HG02884 (cell line): Measurements from ENCODE around the gene TMCC1.
"Not testable (repeated sequence)": the region's sequence is repeated elsewhere in the genome, so short reads cannot be mapped to it uniquely, and the experiment has no call there.

ENCODE experiments used
- ATAC-seq: cut with Tn5 transposase; IDR thresholded peaks from one replicate; pipeline ENCODE4 v1.9.1; 2021; ENCODE audit warnings: mild to moderate bottlenecking, moderate library complexity; ENCODE audit not compliant: unreplicated experiment

TMCC1 gene

DNA sequence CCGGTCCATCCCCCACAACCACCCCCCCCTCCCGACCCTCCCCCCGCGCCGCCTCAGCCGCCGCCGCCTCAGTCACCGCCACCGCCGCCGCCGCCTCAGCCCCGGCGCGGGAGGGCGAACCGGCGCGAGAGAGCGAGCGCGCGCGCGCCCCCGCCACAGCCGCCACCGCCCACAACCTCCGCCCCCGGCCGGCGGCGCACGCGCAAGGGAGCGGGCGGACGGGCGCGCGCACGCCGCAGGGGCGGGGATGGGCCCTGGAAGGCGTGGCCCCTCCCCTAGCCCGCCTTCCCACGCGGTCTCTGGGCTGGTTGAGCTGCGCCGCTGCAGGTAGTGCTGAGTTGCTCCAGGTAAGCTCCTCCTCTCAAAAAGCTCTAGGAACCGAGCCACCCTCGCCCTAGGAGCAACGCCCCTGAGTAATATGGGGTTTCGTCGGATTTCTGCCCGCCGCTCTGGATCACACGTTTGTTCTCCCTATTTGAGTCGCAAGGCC, at the start of gene TMCC1:
Gene TMCC1, minus strand, starts transcription at position 131 of the 490 bp plus-strand sequence.
- ATAC-seq: peak; percentile 76

DNA sequence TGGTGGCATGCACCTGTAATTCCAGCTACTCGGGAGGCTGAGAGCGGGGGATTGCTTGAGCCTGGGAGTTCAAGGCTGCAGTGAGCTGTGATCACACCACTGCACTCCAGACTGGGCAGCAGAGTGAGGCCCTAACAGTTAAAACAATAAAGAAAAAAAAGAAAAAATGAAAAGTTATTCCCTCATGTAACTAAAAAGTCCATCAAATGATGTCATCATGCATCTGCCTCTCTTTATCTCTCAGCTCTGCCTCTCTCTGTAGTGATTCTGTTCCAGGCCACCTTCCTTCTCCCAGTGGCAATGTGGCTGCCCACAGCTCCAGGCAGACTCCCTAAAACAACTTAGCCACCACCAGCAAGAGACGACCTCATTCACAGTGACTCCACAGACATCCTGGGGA, 49.5 kb upstream of the TMCC1 start:
- no peak for ATAC-seq

DNA sequence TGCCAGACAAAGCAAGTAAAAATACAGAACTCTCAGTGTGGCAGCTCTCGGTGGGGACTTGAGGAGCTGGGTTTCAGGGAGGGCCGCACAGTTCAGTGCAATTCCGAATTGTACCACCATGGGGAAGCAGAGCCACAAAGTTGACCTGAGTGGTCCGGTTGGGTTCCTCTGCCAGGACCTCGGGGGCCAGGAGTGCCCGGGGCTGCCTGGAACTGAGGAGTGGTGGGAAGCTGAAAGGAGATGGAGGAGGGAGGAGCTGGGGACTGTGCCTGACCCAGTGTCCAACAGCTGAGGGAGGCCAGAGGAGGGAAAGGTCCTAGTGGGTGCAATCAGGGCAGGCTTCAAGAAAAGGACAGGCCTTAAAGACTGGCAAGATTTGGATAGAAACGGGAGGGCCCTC, 48.8 kb upstream of the TMCC1 start:
- peak; percentile 81 for ATAC-seq

DNA sequence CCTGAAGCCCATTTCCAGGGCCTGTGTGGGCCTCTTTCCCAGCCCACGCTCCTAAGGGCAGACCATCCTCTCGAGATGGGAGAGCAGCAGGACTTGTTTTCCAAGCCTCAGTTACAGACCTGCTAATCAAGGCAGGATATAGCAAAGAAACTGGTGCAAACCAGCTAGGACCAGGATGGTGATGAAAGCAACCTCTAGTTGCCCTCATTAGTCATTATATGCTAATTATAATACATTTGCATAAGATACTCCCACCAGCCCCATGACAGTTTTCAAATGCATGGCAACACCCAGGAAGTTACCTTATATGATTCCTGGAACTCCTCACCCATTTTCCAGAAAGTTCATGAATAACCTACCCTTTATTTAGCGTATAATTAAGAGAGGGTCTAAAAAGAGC, 46.6 kb upstream of the TMCC1 start:
- no peak for ATAC-seq

DNA sequence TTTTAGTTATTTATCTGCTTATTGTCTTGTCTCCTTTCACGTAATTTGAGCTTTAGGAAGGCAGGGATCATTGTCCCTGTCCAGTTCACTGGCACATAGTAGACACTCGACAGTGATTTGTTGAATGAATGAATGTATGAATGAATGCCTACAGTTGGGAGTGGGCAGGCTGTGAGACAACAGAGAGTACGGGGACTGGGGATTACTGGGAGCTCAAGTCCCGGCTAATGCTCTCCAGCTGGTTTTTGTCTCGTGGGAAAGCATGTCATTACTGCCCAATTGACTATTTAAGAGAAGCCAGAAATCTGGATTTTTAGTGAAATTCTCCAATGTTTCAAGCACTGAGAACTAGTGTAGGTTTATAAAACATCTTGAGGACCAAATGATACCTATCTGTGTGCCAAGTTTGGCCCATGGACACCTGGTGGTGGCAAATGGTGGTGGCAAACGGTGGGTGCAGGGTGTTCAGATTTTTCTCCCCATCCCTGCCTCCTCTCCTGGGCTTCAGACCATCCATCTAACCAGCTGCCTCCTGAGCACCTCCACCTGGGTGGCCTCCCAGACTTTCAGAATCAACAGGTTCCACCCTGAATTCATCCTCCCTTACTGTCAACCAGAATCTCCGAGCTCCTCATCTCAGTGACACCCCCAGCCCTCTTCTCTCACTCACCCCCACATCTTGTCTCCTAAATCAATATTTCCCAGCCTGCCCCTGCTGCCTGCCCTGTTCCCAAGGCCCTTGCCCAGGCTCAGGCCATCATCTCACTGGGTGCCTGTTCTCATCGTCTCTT, 44.8 kb upstream of the TMCC1 start:
- no peak for ATAC-seq

DNA sequence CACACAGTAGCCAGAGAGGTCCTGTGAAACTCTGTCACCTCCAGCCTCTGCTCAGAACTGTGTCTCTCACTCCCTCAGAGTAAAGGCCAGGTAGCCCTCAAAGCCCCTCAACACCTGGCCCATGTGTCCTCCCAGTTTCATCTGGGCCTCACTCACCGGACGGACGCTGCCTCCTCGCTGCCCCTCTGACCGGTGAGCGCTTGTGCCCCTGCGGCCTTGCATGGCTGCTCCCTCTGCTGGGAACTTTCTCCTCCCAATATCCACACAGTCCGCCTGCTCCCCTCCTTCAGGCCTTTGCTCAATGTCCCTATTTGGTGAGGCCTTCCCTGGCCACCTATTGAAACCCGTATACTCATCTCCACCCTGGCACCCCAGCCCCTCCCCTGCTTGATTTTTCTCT, 44.2 kb upstream of the TMCC1 start:
- ATAC-seq: no peak

DNA sequence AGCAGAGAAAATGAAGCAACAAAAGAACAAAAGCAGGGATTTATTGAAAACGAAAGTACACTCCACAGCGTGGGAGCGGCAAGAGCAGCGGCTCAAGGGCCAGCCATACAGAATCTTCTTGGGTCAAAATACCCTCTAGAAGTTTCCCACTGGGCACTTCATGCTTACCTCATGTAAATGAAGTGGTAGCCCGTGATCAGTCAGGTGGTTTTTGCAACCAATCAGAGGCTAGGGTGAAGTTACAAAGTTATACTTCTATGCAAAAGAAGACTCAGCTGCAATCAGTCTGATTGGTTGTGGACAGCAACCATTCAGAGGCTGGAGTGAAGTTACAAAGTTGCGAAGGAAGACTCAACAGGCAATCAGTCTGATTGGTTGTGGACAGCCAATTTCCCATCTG, 43.2 kb upstream of the TMCC1 start:
- no peak for ATAC-seq

DNA sequence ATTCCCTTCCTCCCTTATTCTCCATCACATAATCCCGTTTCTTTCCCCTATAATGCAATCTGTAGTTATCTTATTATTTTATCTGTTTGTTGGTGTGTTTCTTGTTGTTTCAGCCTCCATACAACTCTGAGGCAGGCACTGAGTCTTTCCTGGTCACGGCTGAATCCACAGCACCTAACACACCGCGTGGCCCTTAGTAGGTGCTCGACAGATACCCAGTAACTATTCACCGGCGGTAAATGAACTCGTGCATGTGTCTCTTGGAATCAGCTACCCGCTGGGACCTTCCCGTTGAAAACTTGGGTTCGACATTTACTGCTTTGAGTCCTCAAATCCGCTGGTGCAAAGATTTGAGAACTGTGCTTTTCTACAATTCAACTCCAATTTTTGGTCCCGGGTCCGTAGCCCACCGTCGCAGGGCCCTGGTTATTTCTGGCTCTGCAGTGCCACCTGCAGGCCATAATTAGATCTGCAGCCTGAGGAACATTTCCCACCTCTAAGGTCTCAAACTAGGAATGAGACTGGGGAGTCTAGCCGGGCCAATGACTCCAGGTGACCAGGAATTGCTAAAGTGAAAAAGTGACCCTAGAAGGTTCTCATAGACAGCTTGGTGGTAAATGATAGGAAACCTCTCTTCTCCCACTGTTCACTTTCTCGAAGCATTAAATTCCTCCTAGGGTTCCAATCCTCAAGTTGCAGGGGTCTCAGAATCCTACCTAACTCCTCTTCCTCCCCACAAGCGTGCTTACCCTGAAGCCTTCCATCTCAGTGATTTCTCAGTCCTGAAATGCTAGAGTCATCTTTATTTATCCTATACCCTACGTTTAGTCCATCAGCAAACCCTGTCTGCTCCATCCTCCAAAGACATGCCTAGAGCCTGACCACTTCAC, 41.0 kb upstream of the TMCC1 start:
- no peak for ATAC-seq

DNA sequence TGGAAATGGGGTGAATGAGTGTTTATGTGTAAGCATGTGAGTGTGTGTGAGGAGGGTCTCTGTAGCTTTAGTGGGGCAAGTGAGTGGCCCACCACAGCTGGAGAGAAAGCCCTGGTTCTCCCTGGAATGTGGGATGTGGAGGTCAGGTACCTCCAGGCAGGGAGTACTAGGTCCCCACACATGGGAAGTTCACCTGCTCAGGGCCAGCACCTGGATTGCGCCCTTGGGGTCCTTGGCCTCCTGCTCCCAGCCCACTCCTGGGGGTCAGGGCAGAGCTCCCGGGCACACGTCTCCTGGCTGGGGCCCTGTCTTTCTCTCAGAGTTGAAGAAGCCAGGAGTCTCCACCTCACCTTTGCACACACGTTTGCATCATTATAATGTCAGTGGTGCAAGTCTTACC, 40.0 kb upstream of the TMCC1 start:
- ATAC-seq: no peak

DNA sequence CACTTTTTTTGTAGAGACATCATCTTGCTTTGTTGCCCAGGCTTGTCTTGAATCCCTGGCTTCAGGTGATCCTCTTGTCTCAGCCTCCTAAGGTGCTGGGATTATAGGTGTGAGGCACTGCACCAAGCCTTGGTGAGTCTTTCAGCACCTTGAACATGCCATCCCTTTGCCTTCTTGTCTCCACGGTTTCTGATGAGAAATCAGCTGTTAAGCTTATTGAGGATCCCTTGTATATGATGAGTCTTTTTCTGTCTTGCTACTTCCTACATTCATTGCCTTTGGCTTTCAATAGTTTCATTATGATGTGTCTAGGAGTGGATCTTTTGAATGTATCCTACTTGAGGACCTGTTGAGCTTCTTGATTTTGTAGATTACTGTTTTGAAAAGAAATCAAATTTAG, 35.9 kb upstream of the TMCC1 start:
- no peak for ATAC-seq

DNA sequence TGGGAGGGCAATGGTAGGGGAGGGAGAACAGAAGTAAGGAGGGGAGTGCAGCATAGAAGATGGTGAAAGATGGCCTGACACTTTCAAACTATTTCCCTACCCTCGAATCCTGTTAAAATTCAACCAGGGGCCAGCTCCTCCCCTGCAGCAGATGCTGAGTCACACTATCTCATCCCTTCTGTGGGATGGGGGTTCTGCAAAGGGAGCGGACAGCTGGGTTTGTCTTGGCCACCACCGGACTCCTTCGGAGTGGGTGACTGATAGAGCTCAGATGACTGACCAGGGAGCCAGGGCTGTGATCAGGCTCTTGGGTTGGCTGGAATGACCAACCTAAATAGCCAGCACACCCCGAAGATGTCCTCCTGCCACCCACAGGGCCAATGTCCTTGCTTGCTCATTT, 33.6 kb upstream of the TMCC1 start:
- no peak for ATAC-seq

DNA sequence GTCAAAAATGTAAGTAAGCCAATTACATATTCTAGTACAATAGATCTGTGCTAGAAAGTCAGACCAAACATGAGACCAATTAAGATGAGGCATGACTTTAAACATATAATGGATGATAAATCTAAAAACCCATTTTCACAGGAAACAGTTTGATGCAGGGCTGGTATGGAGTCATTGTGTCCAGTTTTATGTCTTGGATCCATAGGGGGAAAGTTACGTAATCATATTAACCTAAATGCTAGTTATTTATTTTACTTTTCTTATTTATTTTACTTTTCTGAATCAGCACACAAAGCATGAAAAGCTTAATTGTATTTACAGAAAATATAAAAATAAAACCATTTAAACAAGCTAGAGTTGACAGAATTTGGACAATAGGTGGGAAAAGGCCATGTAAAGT, 26.3 kb upstream of the TMCC1 start:
- no peak for ATAC-seq

DNA sequence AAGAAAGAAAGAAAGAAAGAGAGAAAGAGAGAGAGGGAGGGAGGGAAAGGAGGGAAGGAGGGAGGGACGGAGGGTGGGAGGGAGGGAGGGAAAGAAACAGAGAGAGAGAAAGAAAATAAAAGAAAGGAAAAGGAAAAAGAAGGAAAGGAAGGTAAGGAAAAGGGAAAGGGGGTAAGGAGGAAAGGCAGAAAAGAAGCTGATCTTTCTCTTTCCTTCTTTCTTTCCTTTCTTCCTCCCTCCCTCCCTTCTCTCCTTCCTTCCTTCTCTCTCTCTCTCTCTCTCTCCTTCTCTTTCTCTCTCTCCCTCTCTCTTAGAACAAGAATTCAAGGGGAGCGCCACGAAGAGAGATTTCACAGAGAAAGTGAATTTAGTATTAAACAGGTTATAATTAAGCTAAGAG, 25.8 kb upstream of the TMCC1 start:
- no peak for ATAC-seq

DNA sequence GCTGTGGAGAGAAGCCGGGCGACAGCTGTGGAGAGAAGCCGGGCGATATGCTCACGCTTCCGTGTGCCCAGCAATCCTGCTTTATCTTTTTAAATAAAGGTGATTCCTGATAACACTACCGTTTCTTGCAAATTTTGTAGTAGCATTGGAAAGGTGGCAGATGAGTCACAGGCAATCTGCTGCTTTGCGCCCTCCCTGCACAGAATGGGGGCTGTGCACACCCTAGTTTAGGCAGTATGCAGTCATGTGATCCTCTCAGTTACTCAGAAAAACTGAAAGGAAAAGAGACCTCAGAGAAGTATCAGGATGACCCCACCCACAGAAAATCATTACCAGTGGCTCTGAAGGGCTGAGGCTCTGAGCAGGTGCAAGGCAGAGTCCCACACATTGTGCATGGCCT, 24.9 kb upstream of the TMCC1 start:
- ATAC-seq: no peak

DNA sequence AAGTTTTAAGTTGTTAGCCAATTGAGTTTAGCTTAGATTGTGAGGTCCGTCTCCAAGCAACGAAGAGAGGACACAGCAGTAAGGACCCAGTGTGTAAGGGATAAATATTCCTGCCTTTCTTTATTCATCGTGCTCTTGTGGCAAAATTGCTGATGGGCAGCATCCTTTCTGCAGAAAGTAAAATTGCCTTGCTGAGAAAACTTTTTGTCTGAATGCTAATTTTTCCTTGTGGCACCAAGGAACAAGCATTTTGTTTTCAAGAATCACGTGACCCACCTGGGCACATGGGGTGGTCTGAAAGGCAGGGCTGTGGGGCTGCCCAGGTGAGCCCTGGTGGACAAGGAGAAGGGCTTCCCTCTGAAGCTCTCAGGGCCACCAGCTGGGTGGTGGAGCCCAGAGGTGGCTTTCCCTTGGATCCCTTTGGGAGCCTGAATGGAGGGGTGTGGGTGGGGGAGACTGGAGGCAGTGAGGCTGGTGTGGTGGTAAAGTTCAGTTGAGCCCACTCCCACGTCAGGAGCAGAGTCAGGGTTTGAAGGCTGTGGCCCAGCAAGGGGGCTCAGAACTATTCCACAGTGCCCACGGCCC, 24.0 kb upstream of the TMCC1 start:
- no peak for ATAC-seq

DNA sequence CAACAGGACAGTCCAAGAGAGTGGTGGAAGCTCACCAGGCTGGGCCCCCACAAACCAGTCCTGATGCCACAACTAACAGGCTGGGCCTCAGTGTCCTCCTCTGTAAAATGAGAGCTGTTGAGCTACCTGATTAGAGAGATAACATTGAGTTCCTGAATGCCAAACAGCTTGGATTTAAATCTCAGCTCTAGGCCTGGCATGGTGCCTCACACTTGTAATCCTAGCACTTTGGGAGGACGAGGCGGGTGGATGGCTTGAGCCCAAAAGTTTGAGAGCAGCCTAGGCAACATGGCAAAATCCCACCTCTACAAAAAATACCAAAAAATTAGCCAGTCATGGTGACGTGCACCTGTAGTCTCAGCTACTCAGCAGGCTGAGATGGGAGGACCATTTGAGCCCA, 20.1 kb upstream of the TMCC1 start:
- ATAC-seq: no peak

DNA sequence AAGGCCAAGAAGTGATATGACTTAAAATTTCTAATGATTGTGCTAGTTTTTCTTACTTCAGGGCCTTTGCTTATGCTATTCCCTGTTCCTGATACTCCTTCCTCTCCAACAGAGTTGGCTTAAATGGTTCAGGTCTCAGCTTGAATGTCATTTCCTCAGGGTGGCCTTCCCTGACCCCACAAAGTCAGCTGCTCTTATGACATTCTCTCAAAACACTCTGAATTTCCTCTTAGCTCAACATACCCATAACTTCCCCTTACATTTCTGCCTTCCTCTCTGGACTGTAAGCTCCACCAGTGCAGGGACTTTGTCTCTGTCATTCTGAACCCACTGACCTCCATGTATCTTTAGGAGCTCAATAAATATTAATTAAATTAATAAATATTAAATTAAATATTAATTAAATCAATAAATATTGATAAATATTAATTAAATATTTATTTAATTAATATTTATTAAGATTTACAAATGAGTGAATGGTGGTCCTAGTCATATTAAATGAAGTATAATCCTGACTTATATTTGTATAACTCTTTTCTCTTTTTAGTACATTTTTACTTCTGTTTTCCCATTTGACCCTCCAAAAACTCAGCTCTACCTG, 17.9 kb upstream of the TMCC1 start:
- ATAC-seq: no peak

DNA sequence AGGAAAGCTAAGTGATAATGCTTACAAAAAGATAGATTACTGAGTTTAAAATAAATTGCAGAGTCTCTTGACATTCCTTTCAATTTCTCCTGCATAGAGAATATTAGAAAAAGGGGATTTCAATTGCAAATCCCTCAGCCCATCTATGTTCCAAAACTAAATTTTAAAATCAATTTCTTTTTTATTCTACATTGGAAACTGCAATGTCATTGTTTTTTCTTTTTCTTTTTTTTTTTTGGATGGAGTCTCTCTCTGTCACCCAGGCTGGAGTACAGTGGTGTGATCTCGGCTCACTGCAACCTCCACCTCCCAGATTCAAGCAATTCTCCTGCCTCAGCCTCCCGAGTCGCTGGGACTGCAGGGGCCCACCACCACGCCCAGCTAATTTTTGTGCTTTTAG, 15.7 kb upstream of the TMCC1 start:
- not testable (repeated sequence) for ATAC-seq

DNA sequence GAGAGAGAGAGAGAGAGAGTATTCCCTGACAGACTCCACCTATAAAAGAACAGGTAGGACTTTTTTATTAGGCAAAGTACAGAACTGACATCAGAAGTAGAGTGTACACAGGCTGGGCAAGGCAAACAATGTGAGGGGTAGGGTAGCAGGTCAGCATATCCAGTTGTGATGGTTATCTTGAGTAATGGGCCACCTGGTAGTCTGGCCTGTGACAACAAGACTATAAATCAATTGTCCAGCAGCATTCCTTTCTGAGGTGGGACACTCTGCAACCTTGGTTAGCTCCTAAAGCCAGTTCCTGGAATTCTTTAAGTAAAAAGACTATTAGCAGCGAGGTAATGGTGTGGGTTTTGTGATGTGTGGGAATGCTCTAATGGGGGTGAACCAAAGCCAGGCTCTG, 14.9 kb upstream of the TMCC1 start:
- no peak for ATAC-seq

DNA sequence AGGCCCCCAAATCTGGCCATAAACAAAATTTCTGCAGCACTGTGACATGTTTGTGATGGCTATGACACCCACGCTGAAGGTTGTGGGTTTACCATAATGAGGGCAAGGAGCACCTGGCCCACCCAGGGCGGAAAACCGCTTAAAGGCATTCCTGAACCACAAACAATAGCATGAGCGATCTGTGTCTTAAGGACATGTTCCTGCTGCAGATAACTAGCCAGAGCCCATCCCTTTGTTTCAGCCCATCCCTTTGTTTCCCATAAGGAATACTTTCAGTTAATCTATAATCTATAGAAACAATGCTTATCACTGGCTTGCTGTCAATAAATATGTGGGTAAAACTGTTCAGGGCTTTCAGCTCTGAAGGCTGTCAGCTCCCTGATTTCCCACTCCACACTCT, 7.8 kb upstream of the TMCC1 start:
- not testable (repeated sequence) for ATAC-seq

DNA sequence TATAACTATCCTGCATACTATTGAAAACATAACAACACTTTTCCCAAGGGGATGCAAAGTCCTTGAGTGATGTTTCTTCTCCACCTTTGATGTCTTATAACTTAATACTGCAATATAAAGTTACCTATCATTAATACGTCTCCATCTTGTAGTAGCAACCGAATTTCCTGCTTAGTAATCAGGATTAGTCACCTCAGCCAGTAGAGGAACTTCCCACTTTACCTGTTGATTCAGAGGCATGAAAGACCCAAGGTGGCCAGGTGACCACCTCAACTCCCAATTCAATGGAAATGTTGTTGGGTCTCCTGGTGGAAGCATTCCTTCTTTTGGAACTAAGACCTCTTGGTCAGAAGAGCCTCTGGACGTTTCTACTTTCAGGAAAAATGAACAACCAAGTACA, 3.5 kb upstream of the TMCC1 start:
- no peak for ATAC-seq
